HEK293T (cell line): Measurements from ENCODE around the gene RGS10.

Experiments used
- ARNT ChIP-seq: fragments of 450-650 bp; IDR thresholded peaks from 2 replicates; pipeline ENCODE4 v1.6.1; 2017; ENCODE audit warnings: mild to moderate bottlenecking
- BHLHE40 ChIP-seq: fragments of 450-650 bp; IDR thresholded peaks from 2 replicates; pipeline ENCODE4 v1.6.1; 2016; ENCODE audit warnings: mild to moderate bottlenecking, moderate library complexity, borderline replicate concordance
- ELF4 ChIP-seq: fragments of 450-650 bp; IDR thresholded peaks from 2 replicates; pipeline ENCODE4 v1.6.1; 2017; ENCODE audit warnings: antibody characterized with exemption
- FOXA1 ChIP-seq: fragments of 450-650 bp; IDR thresholded peaks from 2 replicates; pipeline ENCODE4 v1.6.1; 2016; ENCODE audit warnings: mild to moderate bottlenecking
- FOXK2 ChIP-seq: fragments of 450-650 bp; IDR thresholded peaks from 2 replicates; pipeline ENCODE4 v1.6.1; 2016; ENCODE audit warnings: mild to moderate bottlenecking
- FOXM1 ChIP-seq: fragments of 450-650 bp; IDR thresholded peaks from 2 replicates; pipeline ENCODE4 v1.6.1; 2017; ENCODE audit warnings: mild to moderate bottlenecking, borderline replicate concordance
- HDGF ChIP-seq: fragments of 450-650 bp; IDR thresholded peaks from 2 replicates; pipeline ENCODE4 v1.6.1; 2017; ENCODE audit warnings: antibody characterized with exemption, borderline replicate concordance
- L3MBTL2 ChIP-seq: fragments of 450-650 bp; conservative IDR thresholded peaks from 2 replicates; pipeline ENCODE4 v1.6.1; 2016; ENCODE audit warnings: mild to moderate bottlenecking
- LEF1 ChIP-seq: fragments of 450-650 bp; IDR thresholded peaks from 2 replicates; pipeline ENCODE4 v1.6.1; 2017; ENCODE audit warnings: mild to moderate bottlenecking, borderline replicate concordance
- PKNOX1 ChIP-seq: fragments of 450-650 bp; IDR thresholded peaks from 2 replicates; pipeline ENCODE4 v1.6.1; 2016
- SP1 ChIP-seq: fragments of 450-650 bp; IDR thresholded peaks from 2 replicates; pipeline ENCODE4 v1.6.1; 2017
- SUZ12 ChIP-seq: fragments of 450-650 bp; IDR thresholded peaks from 2 replicates; pipeline ENCODE4 v1.6.1; 2016; ENCODE audit warnings: mild to moderate bottlenecking
- TARDBP ChIP-seq: fragments of 450-650 bp; IDR thresholded peaks from 2 replicates; pipeline ENCODE4 v1.6.1; 2016
- ZNF384 ChIP-seq: fragments of 450-650 bp; IDR thresholded peaks from 2 replicates; pipeline ENCODE4 v1.6.1; 2016

DNA sequence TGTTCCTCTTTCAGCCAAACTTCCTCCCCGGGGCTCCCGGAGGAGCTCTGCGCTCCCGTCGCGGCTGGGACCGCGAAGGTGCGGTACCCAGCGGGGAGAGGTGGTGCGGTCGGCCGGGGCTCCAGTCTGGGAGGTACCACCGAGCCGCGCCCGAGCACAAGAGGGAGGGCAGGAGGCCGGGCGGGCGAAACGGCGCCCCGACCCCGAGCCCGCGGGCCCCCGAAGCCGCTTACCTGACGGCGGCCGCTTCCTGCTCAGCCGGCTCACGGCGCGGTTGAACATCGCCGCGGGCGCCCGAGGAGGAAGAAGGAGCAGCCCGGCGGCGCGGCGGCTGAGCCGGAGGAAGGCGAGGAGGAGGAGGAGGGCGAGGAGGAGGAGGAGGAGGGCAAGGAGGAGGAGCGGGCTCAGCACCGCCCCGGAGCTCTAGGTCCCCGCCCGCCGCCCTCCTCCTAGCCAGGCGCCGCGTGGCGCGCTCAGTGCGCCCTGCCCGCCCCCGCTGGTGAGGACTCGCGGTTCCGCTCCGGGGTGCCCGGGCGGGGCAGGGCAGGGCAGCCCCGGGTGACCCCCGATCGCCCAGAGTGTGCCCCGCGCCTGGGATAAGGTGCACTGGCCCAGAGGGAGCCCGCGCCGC, at the start of gene RGS10:
- TF ChIP-seq SP1 = no peak
- no peak for TF ChIP-seq HDGF
- no peak for TF ChIP-seq ELF4
- TF ChIP-seq FOXK2 = no peak
- no peak for TF ChIP-seq FOXM1
- TF ChIP-seq ARNT = no peak
- TF ChIP-seq TARDBP = no peak
- TF ChIP-seq FOXA1 = no peak
- no peak for TF ChIP-seq BHLHE40
- no peak for TF ChIP-seq LEF1
- TF ChIP-seq ZNF384 = no peak
- TF ChIP-seq SUZ12 = no peak
- no peak for TF ChIP-seq L3MBTL2
- TF ChIP-seq PKNOX1 = no peak
